ENCODE data around the gene SBNO2. TPM values are rescaled to one million over a fixed set of nuclear protein-coding genes. Genes with fewer than 3 reads are reported as not detected.

Gene SBNO2
- total and polyA plus RNA-seq, 4 donors = 2.2 to 25.0 (median 15.0) TPM

DNA sequence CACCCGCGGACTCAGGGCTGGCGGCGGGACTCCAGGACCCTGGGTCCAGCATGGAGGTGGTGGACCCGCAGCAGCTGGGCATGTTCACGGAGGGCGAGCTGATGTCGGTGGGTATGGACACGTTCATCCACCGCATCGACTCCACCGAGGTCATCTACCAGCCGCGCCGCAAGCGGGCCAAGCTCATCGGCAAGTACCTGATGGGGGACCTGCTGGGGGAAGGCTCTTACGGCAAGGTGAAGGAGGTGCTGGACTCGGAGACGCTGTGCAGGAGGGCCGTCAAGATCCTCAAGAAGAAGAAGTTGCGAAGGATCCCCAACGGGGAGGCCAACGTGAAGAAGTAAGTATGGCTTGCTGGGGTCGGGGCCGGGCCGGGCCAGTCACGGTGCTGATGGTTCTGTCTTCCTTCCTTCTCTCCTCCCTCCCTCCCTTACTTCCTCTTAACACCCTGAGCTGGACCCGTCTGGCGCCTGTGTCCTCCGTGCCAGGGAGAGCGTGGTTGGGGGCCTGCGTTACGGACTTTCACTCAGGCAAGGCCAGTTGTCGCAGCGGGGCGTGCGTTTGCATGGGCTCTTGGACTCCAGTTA, 32.9 kb upstream of the SBNO2 start:
- DNase-seq (ENCODE audit: low spot score) = peak; percentile 62
- peak overlapping the region; percentile 81 to 89 for H3K27ac ChIP-seq (ENCODE audit: low read depth in 1 of 2, low read length in 2 of 2)

More for the DNA sequence above, 32.9 kb upstream of the SBNO2 start:
- no peaks in the 10 kb centered on the region for H3K27me3 ChIP-seq (ENCODE audit: control insufficient read depth in 4 of 4, insufficient read depth in 4 of 4, low read length in 3 of 4)
- 1% methylated on average over 38 of the region's 38 CpGs for WGBS
- peak overlapping the region; percentile 33 to 52 for H3K9ac ChIP-seq (ENCODE audit: low read depth in 1 of 2, low read length in 2 of 2)
- no peaks in the 10 kb centered on the region for H3K36me3 ChIP-seq (ENCODE audit: control insufficient read depth in 4 of 4, insufficient read depth in 3 of 4, low read depth in 1 of 4, low read length in 3 of 4)
- TF ChIP-seq FOXA2 (IDR thresholded peaks at IDR 0.05) (no peak), JUND (IDR thresholded peaks at IDR 0.05) (no peak), YY1 (IDR thresholded peaks at IDR 0.05) (no peak), RXRA (IDR thresholded peaks at IDR 0.05) (no peak), RAD21 (IDR thresholded peaks at IDR 0.05) (no peak), HNF4A (conservative IDR thresholded peaks at IDR 0.05) (no peak), HNF4G (IDR thresholded peaks at IDR 0.05) (no peak), GABPA (IDR thresholded peaks at IDR 0.05 in 1 of 2, conservative IDR thresholded peaks at IDR 0.05 in 1 of 2) (no peak), NR2F2 (IDR thresholded peaks at IDR 0.05) (no peak), FOXA1 (IDR thresholded peaks at IDR 0.05) (no peak), EGR1 (IDR thresholded peaks at IDR 0.05; ENCODE audit: low read depth in 2 of 2) (no peak), TAF1 (conservative IDR thresholded peaks at IDR 0.05) (no peak), SP1 (IDR thresholded peaks at IDR 0.05) (no peak)
- TF ChIP-seq, protein P1, sequence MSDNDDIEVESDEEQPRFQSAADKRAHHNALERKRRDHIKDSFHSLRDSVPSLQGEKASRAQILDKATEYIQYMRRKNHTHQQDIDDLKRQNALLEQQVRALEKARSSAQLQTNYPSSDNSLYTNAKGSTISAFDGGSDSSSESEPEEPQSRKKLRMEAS (IDR thresholded peaks at IDR 0.05) = no peak
- TF ChIP-seq, protein P2, sequence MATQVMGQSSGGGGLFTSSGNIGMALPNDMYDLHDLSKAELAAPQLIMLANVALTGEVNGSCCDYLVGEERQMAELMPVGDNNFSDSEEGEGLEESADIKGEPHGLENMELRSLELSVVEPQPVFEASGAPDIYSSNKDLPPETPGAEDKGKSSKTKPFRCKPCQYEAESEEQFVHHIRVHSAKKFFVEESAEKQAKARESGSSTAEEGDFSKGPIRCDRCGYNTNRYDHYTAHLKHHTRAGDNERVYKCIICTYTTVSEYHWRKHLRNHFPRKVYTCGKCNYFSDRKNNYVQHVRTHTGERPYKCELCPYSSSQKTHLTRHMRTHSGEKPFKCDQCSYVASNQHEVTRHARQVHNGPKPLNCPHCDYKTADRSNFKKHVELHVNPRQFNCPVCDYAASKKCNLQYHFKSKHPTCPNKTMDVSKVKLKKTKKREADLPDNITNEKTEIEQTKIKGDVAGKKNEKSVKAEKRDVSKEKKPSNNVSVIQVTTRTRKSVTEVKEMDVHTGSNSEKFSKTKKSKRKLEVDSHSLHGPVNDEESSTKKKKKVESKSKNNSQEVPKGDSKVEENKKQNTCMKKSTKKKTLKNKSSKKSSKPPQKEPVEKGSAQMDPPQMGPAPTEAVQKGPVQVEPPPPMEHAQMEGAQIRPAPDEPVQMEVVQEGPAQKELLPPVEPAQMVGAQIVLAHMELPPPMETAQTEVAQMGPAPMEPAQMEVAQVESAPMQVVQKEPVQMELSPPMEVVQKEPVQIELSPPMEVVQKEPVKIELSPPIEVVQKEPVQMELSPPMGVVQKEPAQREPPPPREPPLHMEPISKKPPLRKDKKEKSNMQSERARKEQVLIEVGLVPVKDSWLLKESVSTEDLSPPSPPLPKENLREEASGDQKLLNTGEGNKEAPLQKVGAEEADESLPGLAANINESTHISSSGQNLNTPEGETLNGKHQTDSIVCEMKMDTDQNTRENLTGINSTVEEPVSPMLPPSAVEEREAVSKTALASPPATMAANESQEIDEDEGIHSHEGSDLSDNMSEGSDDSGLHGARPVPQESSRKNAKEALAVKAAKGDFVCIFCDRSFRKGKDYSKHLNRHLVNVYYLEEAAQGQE (IDR thresholded peaks at IDR 0.05) = no peak
- TF ChIP-seq, protein P3, sequence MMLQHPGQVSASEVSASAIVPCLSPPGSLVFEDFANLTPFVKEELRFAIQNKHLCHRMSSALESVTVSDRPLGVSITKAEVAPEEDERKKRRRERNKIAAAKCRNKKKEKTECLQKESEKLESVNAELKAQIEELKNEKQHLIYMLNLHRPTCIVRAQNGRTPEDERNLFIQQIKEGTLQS (IDR thresholded peaks at IDR 0.05) = no peak
- TF ChIP-seq, protein P4, sequence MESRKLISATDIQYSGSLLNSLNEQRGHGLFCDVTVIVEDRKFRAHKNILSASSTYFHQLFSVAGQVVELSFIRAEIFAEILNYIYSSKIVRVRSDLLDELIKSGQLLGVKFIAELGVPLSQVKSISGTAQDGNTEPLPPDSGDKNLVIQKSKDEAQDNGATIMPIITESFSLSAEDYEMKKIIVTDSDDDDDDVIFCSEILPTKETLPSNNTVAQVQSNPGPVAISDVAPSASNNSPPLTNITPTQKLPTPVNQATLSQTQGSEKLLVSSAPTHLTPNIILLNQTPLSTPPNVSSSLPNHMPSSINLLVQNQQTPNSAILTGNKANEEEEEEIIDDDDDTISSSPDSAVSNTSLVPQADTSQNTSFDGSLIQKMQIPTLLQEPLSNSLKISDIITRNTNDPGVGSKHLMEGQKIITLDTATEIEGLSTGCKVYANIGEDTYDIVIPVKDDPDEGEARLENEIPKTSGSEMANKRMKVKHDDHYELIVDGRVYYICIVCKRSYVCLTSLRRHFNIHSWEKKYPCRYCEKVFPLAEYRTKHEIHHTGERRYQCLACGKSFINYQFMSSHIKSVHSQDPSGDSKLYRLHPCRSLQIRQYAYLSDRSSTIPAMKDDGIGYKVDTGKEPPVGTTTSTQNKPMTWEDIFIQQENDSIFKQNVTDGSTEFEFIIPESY (IDR thresholded peaks at IDR 0.05) = no peak
- TF ChIP-seq, protein P5, sequence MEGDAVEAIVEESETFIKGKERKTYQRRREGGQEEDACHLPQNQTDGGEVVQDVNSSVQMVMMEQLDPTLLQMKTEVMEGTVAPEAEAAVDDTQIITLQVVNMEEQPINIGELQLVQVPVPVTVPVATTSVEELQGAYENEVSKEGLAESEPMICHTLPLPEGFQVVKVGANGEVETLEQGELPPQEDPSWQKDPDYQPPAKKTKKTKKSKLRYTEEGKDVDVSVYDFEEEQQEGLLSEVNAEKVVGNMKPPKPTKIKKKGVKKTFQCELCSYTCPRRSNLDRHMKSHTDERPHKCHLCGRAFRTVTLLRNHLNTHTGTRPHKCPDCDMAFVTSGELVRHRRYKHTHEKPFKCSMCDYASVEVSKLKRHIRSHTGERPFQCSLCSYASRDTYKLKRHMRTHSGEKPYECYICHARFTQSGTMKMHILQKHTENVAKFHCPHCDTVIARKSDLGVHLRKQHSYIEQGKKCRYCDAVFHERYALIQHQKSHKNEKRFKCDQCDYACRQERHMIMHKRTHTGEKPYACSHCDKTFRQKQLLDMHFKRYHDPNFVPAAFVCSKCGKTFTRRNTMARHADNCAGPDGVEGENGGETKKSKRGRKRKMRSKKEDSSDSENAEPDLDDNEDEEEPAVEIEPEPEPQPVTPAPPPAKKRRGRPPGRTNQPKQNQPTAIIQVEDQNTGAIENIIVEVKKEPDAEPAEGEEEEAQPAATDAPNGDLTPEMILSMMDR (IDR thresholded peaks at IDR 0.05; ENCODE audit: low read depth, low read length, missing input control) = no peak
- H3K4me3 ChIP-seq (ENCODE audit: low read depth in 1 of 3, low read length in 3 of 3) = peak overlapping the region; percentile 67 to 90 (median 85)
- H3K9me3 ChIP-seq (ENCODE audit: control insufficient read depth in 4 of 4, low read length in 3 of 4) = no peaks in the 10 kb centered on the region
- peaks cover 10 to 56% (median 28%) of the 10 kb centered on the region in 4 donors for H3K4me1 ChIP-seq (ENCODE audit: control insufficient read depth in 4 of 4, insufficient read depth in 4 of 4, low read length in 3 of 4)

All from liver (tissue), 9 donors.